ENCODE data around the gene IQCM. TPM values are rescaled to one million over a fixed set of nuclear protein-coding genes. Genes with fewer than 3 reads are reported as not detected.

IQCM gene
- total RNA-seq, 4 donors from 2014 or later: not detected

DNA sequence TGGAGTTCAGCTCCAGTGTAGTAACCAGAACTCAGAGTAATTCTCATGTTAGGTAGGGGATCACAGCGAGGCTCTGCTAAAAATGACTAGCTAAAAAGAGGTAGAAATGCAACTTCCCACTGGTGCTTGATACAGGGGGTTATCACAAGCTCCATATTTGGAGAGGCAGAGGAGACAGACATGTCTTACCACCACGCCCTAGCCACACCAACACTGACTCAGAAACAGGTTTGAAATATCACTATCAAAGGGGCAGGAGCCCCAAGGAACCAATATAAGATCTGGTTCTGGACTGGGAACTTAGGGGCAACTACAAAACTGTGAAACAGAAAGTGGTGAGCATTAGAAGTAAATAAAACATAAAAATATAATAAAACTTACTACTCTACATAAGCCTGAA lies 62.9 kb downstream of the IQCM start:
- TF ChIP-seq, protein P1, sequence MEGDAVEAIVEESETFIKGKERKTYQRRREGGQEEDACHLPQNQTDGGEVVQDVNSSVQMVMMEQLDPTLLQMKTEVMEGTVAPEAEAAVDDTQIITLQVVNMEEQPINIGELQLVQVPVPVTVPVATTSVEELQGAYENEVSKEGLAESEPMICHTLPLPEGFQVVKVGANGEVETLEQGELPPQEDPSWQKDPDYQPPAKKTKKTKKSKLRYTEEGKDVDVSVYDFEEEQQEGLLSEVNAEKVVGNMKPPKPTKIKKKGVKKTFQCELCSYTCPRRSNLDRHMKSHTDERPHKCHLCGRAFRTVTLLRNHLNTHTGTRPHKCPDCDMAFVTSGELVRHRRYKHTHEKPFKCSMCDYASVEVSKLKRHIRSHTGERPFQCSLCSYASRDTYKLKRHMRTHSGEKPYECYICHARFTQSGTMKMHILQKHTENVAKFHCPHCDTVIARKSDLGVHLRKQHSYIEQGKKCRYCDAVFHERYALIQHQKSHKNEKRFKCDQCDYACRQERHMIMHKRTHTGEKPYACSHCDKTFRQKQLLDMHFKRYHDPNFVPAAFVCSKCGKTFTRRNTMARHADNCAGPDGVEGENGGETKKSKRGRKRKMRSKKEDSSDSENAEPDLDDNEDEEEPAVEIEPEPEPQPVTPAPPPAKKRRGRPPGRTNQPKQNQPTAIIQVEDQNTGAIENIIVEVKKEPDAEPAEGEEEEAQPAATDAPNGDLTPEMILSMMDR (IDR thresholded peaks at IDR 0.05; ENCODE audit: low read depth): no peak

GRCh38 chr4:149751174-149751573 lies 64.5 kb downstream of the IQCM start:
- TF ChIP-seq, protein P1 (IDR thresholded peaks at IDR 0.05; ENCODE audit: low read depth): no peak

DNA sequence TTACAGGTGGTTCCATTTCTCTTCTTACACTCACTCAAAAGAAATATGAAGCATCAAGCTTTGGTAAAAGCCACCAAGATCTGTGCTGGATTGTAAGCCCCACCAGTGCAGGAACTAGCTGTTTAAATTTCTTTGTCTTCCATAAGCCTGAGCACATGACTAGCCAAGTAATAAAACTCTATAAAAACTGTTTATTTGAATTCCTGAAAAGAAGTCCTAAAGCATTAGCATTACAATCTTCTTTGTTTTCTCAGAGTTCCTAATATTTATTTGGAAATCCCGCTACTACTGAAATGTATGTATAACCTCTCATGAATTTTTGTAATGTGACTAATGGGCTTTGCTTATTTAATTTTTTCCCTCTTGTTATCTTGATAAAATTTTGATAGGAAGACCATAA lies 65.9 kb downstream of the IQCM start:
- TF ChIP-seq, protein P1 (IDR thresholded peaks at IDR 0.05; ENCODE audit: low read depth): no peak

- TF ChIP-seq, protein P1 (IDR thresholded peaks at IDR 0.05; ENCODE audit: low read depth): no peak
Measured at GRCh38 chr4:149747646-149748045, 68.0 kb downstream of the IQCM start.

DNA sequence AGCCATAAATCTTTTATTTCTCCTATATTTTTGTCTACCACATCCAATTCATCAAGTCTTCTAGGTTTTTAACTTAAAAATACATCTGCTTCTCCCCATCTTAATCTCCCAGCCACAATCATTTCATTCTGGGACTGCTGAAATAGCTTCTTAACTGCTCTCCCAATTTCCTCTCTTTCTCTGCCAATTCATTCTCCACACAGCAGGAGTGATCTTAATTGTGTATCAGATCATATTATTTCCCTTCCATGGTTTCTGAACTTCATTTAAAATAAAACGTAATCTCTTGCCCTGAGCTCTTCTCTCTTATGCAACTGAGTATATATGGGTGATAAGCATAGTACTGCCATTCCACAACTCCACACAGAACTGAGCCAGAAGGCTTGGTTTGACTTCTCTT lies 69.4 kb downstream of the IQCM start:
- TF ChIP-seq, protein P1 (IDR thresholded peaks at IDR 0.05; ENCODE audit: low read depth): no peak

DNA sequence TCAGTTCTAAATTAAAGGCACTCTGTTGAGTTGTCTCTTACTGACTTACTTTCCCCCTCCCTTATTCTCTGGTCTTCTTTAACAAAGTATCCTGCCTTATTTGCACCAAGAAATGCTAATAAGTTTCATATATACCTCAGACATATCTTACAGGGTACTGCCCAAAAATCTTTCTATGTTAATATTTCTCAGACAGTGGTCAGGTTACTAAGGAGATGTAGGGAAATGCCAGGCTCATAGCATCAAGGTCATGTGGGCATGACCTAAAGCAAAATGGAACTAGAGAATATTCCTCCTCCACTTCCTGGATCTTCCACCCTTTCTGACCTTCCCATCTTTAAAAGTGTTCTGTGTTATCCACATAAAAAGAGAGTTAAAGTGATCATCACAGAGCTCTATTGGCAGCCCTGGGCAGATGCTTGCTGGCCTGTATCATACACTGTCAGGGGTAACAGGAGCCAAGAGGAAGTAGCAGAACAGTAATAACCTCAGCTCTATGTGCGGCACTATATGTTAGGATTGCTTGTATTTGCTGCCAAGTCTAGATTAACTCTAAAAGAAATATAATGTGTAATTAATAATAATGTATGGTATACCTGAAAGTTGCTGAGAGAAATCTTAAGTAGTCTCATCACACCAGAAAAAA lies 74.3 kb downstream of the IQCM start:
- TF ChIP-seq, protein P1 (IDR thresholded peaks at IDR 0.05; ENCODE audit: low read depth): no peak

- TF ChIP-seq, protein P1 (IDR thresholded peaks at IDR 0.05; ENCODE audit: low read depth): no peak
Measured at GRCh38 chr4:149738156-149738555, 77.5 kb downstream of the IQCM start.
